HCT116 (cell line): ENCODE results near the gene YWHAG. TPM values are rescaled to one million over a fixed set of nuclear protein-coding genes. Genes with fewer than 3 reads are reported as not detected.

Experiments used
- ATAC-seq: fragments of 200-7000 bp; cut with Tn5 transposase; 2 replicates; pipeline ENCODE4 v1.9.1; 2020; ENCODE audit warnings: mild to moderate bottlenecking, moderate library complexity
- BruUV-seq: library from RNA; stranded (reverse); fragments of 400-500 nt; replicated peaks from 2 replicates; lab custom pipeline; 2021; lab: Mats Ljungman, UMichigan
- CTCF ChIA-PET: fragments of 300-600 bp; sonication (Branson Sonifier 250); formaldehyde crosslinking; loops from one replicate; lab custom pipeline; 2021; ENCODE audit warnings: antibody characterized with exemption; lab: Charles Lee
- POLR2A ChIA-PET: fragments of 300-600, 350-600 bp; sonication (Branson Sonifier 250); formaldehyde crosslinking; loops from one replicate; lab custom pipeline; 2021; ENCODE audit warnings: antibody characterized with exemption; lab: Charles Lee
- RAD21 ChIA-PET, 2 experiments: fragments of 300-600 bp; sonication (Branson Sonifier 250); formaldehyde crosslinking; loops; one replicate each; lab custom pipeline; 2023; ENCODE audit warnings: low total read pairs in 2 of 2; ENCODE audit not compliant: uncharacterized antibody in 2 of 2, unreplicated experiment in 2 of 2, low non-redundant PET in 1 of 2; lab: Charles Lee
- DNase-seq: peaks from one replicate; pipeline ENCODE4 v3.0.0-alpha.2; 2010; ENCODE audit warnings: low read depth, low spot score
- H2AFZ ChIP-seq: fragments of 200-600 bp; shearing (Covaris generic), sonication (generic); 2 replicates; pipeline ENCODE4 v1.6.1; 2017; ENCODE audit warnings: low read depth, mixed run types, mixed read lengths, antibody characterized with exemption, low read length; ENCODE audit not compliant: poor library complexity, severe bottlenecking
- H3K27ac ChIP-seq: 2 replicates; pipeline ENCODE4 v1.5.1; 2012; ENCODE audit warnings: low read depth, low read length
- H3K27me3 ChIP-seq: fragments of 200-600 bp; sonication (generic); 2 replicates; pipeline ENCODE4 v1.6.1; 2016; ENCODE audit warnings: mixed run types, low read length, mixed read lengths; ENCODE audit not compliant: insufficient read depth
- H3K36me3 ChIP-seq, 2 experiments: fragments of 200-500 bp in 1 of 2; fragments of 200-600 bp in 1 of 2; sonication (Bioruptor generic) in 1 of 2; sonication (generic) in 1 of 2; 2 replicates each; pipeline versions ENCODE4 v1.5.1 to v1.6.1; 2014 to 2016; ENCODE audit warnings: low read length in 2 of 2, inconsistent platforms in 1 of 2, mixed read lengths in 1 of 2, mixed run types in 1 of 2; ENCODE audit not compliant: insufficient read depth in 2 of 2, control insufficient read depth in 1 of 2
- H3K4me1 ChIP-seq, 2 experiments: fragments of 200-600 bp in 1 of 2; sonication (generic) in 1 of 2; 2 replicates each; pipeline versions ENCODE4 v1.5.1 to v1.6.1; 2012 to 2017; ENCODE audit warnings: low read length in 2 of 2, inconsistent platforms in 1 of 2, mild to moderate bottlenecking in 1 of 2, mixed read lengths in 1 of 2, mixed run types in 1 of 2, moderate library complexity in 1 of 2; ENCODE audit not compliant: insufficient read depth in 2 of 2, control insufficient read depth in 1 of 2
- H3K4me2 ChIP-seq: fragments of 200-600 bp; sonication (generic); 2 replicates; pipeline ENCODE4 v1.6.1; 2017; ENCODE audit warnings: mixed run types, low read length, mixed read lengths
- H3K4me3 ChIP-seq, 2 experiments: fragments of 200-600 bp in 1 of 2; sonication (generic) in 1 of 2; replicated peaks in 1 of 2; 2 replicates each; pipeline ENCODE4 v1.5.1; 2011 to 2016; ENCODE audit warnings: low read length in 2 of 2, control low read depth in 1 of 2, low read depth in 1 of 2, mild to moderate bottlenecking in 1 of 2, mixed read lengths in 1 of 2, mixed run types in 1 of 2
- H3K79me2 ChIP-seq: fragments of 200-600 bp; sonication (generic); 2 replicates; pipeline ENCODE4 v1.6.1; 2017; ENCODE audit warnings: mild to moderate bottlenecking, mixed run types, low read length, moderate library complexity, mixed read lengths; ENCODE audit not compliant: insufficient read depth
- H3K9ac ChIP-seq: fragments of 200-600 bp; sonication (generic); 2 replicates; pipeline ENCODE4 v1.6.1; 2016; ENCODE audit warnings: low read length, mixed read lengths
- H3K9me2 ChIP-seq: fragments of 200-600 bp; sonication (generic), shearing (Covaris generic); 2 replicates; pipeline ENCODE4 v1.6.1; 2017; ENCODE audit warnings: mixed run types, mild to moderate bottlenecking, moderate library complexity; ENCODE audit not compliant: insufficient read depth
- H3K9me3 ChIP-seq, 2 experiments: fragments of 200-500 bp in 1 of 2; fragments of 200-600 bp in 1 of 2; sonication (Bioruptor generic) in 1 of 2; sonication (generic) in 1 of 2; 2 replicates each; pipeline ENCODE4 v1.6.1; 2014 to 2017; ENCODE audit warnings: low read length in 2 of 2, mixed read lengths in 2 of 2, inconsistent platforms in 1 of 2, low read depth in 1 of 2, mild to moderate bottlenecking in 1 of 2, mixed run types in 1 of 2, moderate library complexity in 1 of 2; ENCODE audit not compliant: control insufficient read depth in 1 of 2, insufficient read depth in 1 of 2
- H4K20me1 ChIP-seq: fragments of 200-600 bp; sonication (generic), shearing (Covaris generic); 2 replicates; pipeline ENCODE4 v1.6.1; 2017; ENCODE audit warnings: mixed run types, mild to moderate bottlenecking, moderate library complexity; ENCODE audit not compliant: insufficient read depth
- ELF1 ChIP-seq: IDR thresholded peaks from 2 replicates; pipeline ENCODE4 v1.6.1; 2012; ENCODE audit warnings: low read depth, borderline replicate concordance
- JUND ChIP-seq: IDR thresholded peaks from 2 replicates; pipeline ENCODE4 v1.6.1; 2012
- POLR2A ChIP-seq: IDR thresholded peaks from 2 replicates; pipeline ENCODE4 v1.7.0; 2011; ENCODE audit warnings: borderline replicate concordance; ENCODE audit not compliant: insufficient read depth, insufficient read length; ENCODE audit errors: extremely low read depth
- POLR2AphosphoS5 ChIP-seq: IDR thresholded peaks from 2 replicates; pipeline ENCODE4 v1.6.1; 2011; ENCODE audit warnings: mild to moderate bottlenecking, low read depth, low read length, moderate library complexity
- RAD21 ChIP-seq: IDR thresholded peaks from 2 replicates; pipeline ENCODE4 v1.6.1; 2012; ENCODE audit warnings: low read depth, mild to moderate bottlenecking
- SIN3A ChIP-seq: IDR thresholded peaks from 2 replicates; pipeline ENCODE4 v1.6.1; 2012; ENCODE audit warnings: low read depth
- YY1 ChIP-seq: IDR thresholded peaks from 2 replicates; pipeline ENCODE4 v1.6.1; 2011; ENCODE audit warnings: low read length, low read depth, moderate library complexity, mild to moderate bottlenecking; ENCODE audit not compliant: insufficient replicate concordance; ENCODE audit errors: extremely low read depth
- ZFX ChIP-seq: fragments of 450-650 bp; IDR thresholded peaks from 2 replicates; pipeline ENCODE4 v1.6.1; 2017
- intact Hi-C: fragments of 100-400 bp; cut with micrococcal nuclease; formaldehyde crosslinking; loops from 2 replicates; pipeline ENCODE4 v1.10.0; 2022
- total RNA-seq: library from RNA; stranded (reverse); gene quantifications from one replicate; pipeline ENCODE4 v1.2.1, GENCODE V29; 2021; ENCODE audit not compliant: unreplicated experiment

The YWHAG gene
- total RNA-seq, 1 experiment from 2014 or later: 170 TPM

- TF ChIP-seq POLR2AphosphoS5: no peak
Observed at GRCh38 chr7:76283254-76284159, 75.3 kb downstream of the YWHAG start (continued).

DNA sequence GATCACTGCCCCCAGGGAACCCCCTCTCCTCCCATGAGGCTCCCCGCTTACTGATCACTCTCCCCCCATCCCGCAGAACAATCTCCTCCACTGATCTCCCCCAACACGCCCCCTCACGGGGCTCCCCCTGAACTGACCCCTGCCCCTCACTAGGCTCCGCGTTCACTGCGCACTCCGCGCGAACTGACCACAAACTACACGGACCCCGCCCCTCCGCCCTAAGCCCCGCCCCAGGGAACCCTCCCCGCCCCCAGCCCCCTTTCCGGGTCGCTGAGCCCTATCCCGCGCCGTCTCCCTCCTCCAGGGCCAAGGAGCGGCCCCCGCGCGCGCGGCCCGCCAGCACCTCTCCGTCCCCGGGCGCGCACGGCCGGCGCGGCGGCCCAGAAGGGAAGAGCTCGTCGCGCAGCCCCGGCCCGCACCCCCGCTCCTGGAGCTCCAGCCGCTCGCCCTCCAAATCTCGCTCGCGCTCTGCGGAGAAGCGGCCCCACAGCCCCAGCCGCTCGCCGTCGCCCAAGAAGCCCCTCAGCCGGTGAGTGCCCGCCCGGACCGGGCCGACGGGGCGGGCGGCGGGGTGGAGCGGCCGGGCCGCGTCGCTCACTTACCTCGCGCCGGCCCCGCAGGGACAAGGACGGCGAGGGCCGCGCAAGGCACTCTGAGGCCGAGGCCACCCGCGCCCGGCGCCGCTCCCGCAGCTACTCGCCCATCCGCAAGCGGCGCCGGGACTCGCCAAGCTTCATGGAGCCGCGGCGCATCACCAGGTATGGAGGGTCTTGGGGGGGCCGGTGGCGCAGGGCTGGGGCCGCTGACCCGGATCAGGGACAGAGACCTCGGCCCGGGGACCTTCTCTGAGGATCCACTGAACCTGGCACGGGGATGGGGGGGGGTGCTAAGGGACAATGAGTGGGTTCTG, 76.2 kb downstream of the YWHAG start:
- peak overlapping the region; percentile 58 to 72 for H3K4me3 ChIP-seq

More for the DNA sequence above, 76.2 kb downstream of the YWHAG start:
- no TSS peak for BruUV-seq
- no peaks in the 10 kb centered on the region for H3K9me3 ChIP-seq
- peak; percentile 77 for ATAC-seq
- H3K9me2 ChIP-seq: no peaks in the 10 kb centered on the region
- peak overlapping the region; percentile 98 for H3K4me2 ChIP-seq
- peak; percentile 75; the same call in 1 of the 2 replicates for TF ChIP-seq ZFX
- no peak for TF ChIP-seq SIN3A
- no peak for TF ChIP-seq JUND
- TF ChIP-seq ELF1: no peak
- no peak for TF ChIP-seq RAD21
- peak; percentile 46 for TF ChIP-seq POLR2A
- peak; percentile 86 for TF ChIP-seq POLR2AphosphoS5
- peak; percentile 15 for TF ChIP-seq YY1
- RAD21 ChIA-PET: interaction anchor here in 1 of 2 experiments (0.8 kb wide), 1 partner anchor 8 kb away, joined by 3 read pairs; no protein-coding TSS in a partner anchor
- H3K27me3 ChIP-seq: no peaks in the 10 kb centered on the region
- intact Hi-C loops: no loop called here
- H4K20me1 ChIP-seq: no peaks in the 10 kb centered on the region
- no peak overlapping the region for H2AFZ ChIP-seq
- H3K79me2 ChIP-seq: peaks cover 5% of the 10 kb centered on the region; the same call in 1 of the 2 replicates
- POLR2A ChIA-PET: interaction anchor here (0.7 to 1.5 kb wide), 3 partner anchors 9 to 62 kb away, joined by 3 to 5 read pairs (median 4); no protein-coding TSS in a partner anchor
- CTCF ChIA-PET: interaction anchor here (0.9 to 2.5 kb wide), 4 partner anchors 9 to 31 kb away, joined by 3 to 9 read pairs (median 6); no protein-coding TSS in a partner anchor
- peaks cover 10 to 28% of the 10 kb centered on the region in 2 experiments for H3K4me1 ChIP-seq
- peaks cover 8 to 10% of the 10 kb centered on the region in 2 experiments; a peak in 3 of 4 replicates for H3K36me3 ChIP-seq
- no peak for DNase-seq
- peak overlapping the region; percentile 84; the same call in 1 of the 2 replicates for H3K27ac ChIP-seq
- peak overlapping the region; percentile 70 for H3K9ac ChIP-seq
